Lung (tissue), 12 donors: ENCODE measurements around the gene NGEF. TPM values are rescaled to one million over a fixed set of nuclear protein-coding genes. Genes with fewer than 3 reads are reported as not detected.
A peak's percentile ranks its signal among the peaks of the same experiment; 100 is the strongest.
"Not testable (repeated sequence)": the region's sequence is repeated elsewhere in the genome, so short reads cannot be mapped to it uniquely, and the experiment has no call there.

Experiments used
- ATAC-seq: fragments of 200-7000 bp; cut with Tn5 transposase; one replicate; pipeline ENCODE4 v1.9.1; 2020; ENCODE audit warnings: moderate number of reproducible peaks; ENCODE audit not compliant: insufficient read depth, low FRiP score
- DNase-seq, 3 donors: peaks; one replicate each; pipeline ENCODE4 v3.0.0-alpha.2; 2013 to 2017
- H3K27ac ChIP-seq, 2 donors: one replicate each; pipeline ENCODE4 v1.5.1; 2013; ENCODE audit warnings: mild to moderate bottlenecking in 2 of 2, moderate library complexity in 2 of 2, control low read depth in 1 of 2, inconsistent platforms in 1 of 2, low read depth in 1 of 2, low read length in 1 of 2
- H3K27me3 ChIP-seq, 3 donors: one replicate each; pipeline ENCODE4 v1.5.1; 2013; ENCODE audit warnings: low read length in 2 of 3; ENCODE audit not compliant: control insufficient read depth in 3 of 3, insufficient read depth in 3 of 3
- H3K36me3 ChIP-seq, 4 donors: one replicate each; pipeline ENCODE4 v1.5.1; 2013; ENCODE audit warnings: low read length in 4 of 4, mild to moderate bottlenecking in 1 of 4, moderate library complexity in 1 of 4; ENCODE audit not compliant: control insufficient read depth in 4 of 4, insufficient read depth in 4 of 4
- H3K4me1 ChIP-seq, 5 donors: one replicate each; pipeline ENCODE4 v1.5.1; 2013; ENCODE audit warnings: low read length in 5 of 5, mild to moderate bottlenecking in 2 of 5, moderate library complexity in 1 of 5; ENCODE audit not compliant: control insufficient read depth in 5 of 5, insufficient read depth in 5 of 5
- H3K4me3 ChIP-seq: one replicate; pipeline ENCODE4 v1.5.1; 2013; ENCODE audit warnings: mild to moderate bottlenecking, control low read depth, moderate library complexity
- H3K9ac ChIP-seq, 2 donors: one replicate each; pipeline ENCODE4 v1.5.1; 2013; ENCODE audit warnings: low read length in 2 of 2, control low read depth in 1 of 2; ENCODE audit not compliant: insufficient read depth in 1 of 2
- H3K9me3 ChIP-seq, 4 donors: one replicate each; pipeline ENCODE4 v1.5.1; 2013; ENCODE audit warnings: low read length in 3 of 4, mild to moderate bottlenecking in 1 of 4, moderate library complexity in 1 of 4; ENCODE audit not compliant: control insufficient read depth in 4 of 4, insufficient read depth in 3 of 4
- WGBS, 2 donors: extraction: QIAGEN DNeasy Blood & Tissue Kit; methylation state at CpG; one replicate each; pipeline ENCODE4 v1.1.7; 2013; 5-methylcytosine and 5-hydroxymethylcytosine counted together
- polyA plus RNA-seq, 2 donors: library from polyadenylated mRNA; stranded (reverse); fragments of 200-250 nt; gene quantifications; one replicate each; pipeline ENCODE4 v1.2.1, GENCODE V29; 2013
- total RNA-seq, 2 donors: library from RNA; depleted of rRNA in 1 of 2; stranded (reverse); fragments of >200 nt in 1 of 2; gene quantifications; one replicate each; pipeline ENCODE4 v1.2.1, GENCODE V29; 2014 to 2021
- TF ChIP-seq, protein P1 (sequence below): IDR thresholded peaks from 2 replicates; pipeline ENCODE4 v1.5.1; 2012; ENCODE audit warnings: mild to moderate bottlenecking; ENCODE audit errors: control extremely low read depth, extremely low read depth
- donor health status: control.
- donor health status: control.
- donor health status: Bipolar disorder and iron deficiency.
- donor health status: healthy.
- donor health status: DM: yes; HTN: yes; CAD: no.

The NGEF gene
- total and polyA plus RNA-seq, 4 donors: 0.35 to 2.4 (median 1.5) TPM

DNA sequence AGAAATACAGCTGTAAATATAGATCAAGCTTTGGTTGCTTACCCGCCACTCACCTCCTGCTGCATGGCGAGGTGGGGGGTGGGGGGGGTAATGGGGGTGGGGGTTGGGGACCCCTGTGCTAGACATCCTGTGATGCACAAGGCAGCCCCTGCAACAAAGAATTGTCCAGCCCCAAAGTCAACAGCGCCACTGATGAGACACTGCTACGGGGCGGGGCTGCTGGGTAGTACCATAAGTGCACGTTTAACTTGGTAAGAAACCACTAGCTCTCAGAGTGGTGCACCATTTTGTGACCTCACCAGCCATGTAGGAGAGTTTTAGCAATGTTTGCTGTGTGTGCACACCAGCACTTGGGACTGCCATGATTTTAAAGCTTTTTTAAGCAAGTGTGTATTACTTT, 102.7 kb downstream of the NGEF start:
- TF ChIP-seq, protein P1, sequence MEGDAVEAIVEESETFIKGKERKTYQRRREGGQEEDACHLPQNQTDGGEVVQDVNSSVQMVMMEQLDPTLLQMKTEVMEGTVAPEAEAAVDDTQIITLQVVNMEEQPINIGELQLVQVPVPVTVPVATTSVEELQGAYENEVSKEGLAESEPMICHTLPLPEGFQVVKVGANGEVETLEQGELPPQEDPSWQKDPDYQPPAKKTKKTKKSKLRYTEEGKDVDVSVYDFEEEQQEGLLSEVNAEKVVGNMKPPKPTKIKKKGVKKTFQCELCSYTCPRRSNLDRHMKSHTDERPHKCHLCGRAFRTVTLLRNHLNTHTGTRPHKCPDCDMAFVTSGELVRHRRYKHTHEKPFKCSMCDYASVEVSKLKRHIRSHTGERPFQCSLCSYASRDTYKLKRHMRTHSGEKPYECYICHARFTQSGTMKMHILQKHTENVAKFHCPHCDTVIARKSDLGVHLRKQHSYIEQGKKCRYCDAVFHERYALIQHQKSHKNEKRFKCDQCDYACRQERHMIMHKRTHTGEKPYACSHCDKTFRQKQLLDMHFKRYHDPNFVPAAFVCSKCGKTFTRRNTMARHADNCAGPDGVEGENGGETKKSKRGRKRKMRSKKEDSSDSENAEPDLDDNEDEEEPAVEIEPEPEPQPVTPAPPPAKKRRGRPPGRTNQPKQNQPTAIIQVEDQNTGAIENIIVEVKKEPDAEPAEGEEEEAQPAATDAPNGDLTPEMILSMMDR: no peak
- 92 to 95% methylated on average over 6 of the region's 6 CpGs for WGBS, 2 donors

DNA sequence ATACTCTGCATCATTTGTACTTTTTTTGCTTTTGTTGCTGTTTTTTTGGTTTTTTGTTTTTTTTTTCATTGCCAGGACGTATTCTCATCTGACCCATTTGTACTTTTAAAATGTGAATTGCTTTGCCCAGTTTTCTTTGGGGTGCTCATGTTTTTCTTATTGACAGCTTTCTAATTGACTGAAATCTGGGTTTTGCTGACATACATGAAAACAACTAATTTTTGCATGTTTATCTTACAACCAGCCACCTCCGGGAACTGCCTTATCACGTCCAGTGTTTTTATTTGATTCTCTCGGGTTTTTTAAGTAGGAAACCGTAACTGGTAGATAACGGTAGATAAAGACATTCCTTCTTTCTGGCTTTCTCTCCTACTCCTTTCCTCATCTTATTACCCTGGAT, 104.4 kb downstream of the NGEF start:
- H3K36me3 ChIP-seq: no peaks in the 10 kb centered on the region
- no peaks in the 10 kb centered on the region for H3K4me1 ChIP-seq
- H3K4me3 ChIP-seq: no peak overlapping the region
- 55 to 74% methylated on average over 6 of the region's 6 CpGs for WGBS, 2 donors
- H3K9me3 ChIP-seq: peaks cover 0 to 5% (median 1%) of the 10 kb centered on the region in 4 donors
- H3K27me3 ChIP-seq: peaks cover 0 to 3% (median 0%) of the 10 kb centered on the region in 3 donors
- TF ChIP-seq, protein P1: no peak
- ATAC-seq (no peak), DNase-seq (no peak)
- no peak overlapping the region for H3K9ac ChIP-seq
- no peak overlapping the region for H3K27ac ChIP-seq

More for the DNA sequence above, 102.7 kb downstream of the NGEF start:
- ATAC-seq (no peak), DNase-seq (no peak)
- Histone ChIP-seq H3K9me3 (peaks cover 0 to 5% (median 1%) of the 10 kb centered on the region in 4 donors), H3K9ac (no peak overlapping the region), H3K4me3 (no peak overlapping the region), H3K4me1 (no peaks in the 10 kb centered on the region), H3K36me3 (no peaks in the 10 kb centered on the region), H3K27me3 (peaks cover 0 to 3% (median 0%) of the 10 kb centered on the region in 3 donors), H3K27ac (no peak overlapping the region)

DNA sequence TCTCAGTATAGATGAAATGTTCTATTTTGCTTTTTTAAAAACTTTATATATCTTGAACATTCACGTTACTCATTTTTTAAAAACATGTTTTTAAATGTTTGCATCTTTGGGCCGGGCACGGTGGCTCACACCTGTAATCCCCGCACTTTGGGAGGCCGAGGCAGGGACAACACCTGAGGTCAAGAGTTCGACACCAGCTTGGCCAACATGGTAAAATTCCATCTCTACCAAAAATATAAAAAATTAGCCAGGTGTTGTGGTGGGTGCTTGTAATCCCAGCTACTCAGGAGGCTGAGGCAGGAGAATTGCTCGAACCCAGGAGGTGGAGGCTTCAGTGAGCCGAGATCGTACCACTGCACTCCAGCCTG, 105.4 kb downstream of the NGEF start:
- not testable (repeated sequence) for H3K27ac ChIP-seq, H3K4me3 ChIP-seq, ATAC-seq, DNase-seq, H3K4me1 ChIP-seq, H3K36me3 ChIP-seq, H3K27me3 ChIP-seq, H3K9me3 ChIP-seq, H3K9ac ChIP-seq
- 94 to 95% methylated on average over 9 of the region's 9 CpGs for WGBS, 2 donors

DNA sequence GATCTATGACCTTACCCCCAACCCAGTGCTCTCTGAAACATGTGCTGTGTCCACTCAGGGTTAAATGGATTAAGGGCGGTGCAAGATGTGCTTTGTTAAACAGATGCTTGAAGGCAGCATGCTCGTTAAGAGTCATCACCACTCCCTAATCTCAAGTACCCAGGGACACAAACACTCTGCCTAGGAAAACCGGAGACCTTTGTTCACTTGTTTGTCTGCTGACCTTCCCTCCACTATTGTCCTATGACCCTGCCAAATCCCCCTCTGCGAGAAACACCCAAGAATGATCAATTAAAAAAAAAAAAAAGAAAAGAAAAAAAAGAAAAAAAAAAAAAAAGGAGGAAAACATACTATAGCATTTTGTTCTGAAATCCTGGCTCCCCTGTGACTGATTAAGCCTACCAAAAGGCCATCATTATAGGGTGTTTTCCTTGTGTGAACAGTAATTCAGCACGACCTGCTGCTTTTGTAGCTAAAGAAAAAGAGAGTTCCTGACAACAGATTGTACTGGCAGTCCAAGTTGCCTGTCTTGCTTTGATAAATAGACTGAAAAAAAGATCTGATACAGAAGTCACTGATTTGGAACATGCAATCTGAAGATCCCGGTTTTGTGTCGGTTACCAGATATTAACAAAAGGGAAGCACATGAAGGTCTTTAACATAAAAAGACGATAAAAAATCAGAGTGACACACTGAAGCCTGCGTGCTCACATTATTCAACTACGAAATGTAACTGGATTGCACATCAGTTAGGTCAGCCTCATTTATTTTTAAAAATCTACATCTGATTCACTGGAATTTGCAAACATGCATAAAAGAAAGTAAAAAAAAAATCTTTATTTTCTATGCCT, 106.0 kb downstream of the NGEF start:
- ATAC-seq, H3K36me3 ChIP-seq, H3K27me3 ChIP-seq, H3K9me3 ChIP-seq, H3K9ac ChIP-seq, H3K4me1 ChIP-seq, H3K4me3 ChIP-seq, H3K27ac ChIP-seq: not testable (repeated sequence)
- DNase-seq: peak in 1 of 3 donors; percentile 3
- WGBS, 2 donors: 53 to 83% methylated on average over 8 of the region's 10 CpGs
